OCI-LY7 (cell line): ENCODE measurements around the gene JOSD2.

Experiments
- EZH2phosphoT487 ChIP-seq: fragments of 200-600 bp; sonication (generic); IDR thresholded peaks from 2 replicates; pipeline ENCODE4 v1.6.1; 2018; ENCODE audit warnings: low read depth, borderline replicate concordance, mild to moderate bottlenecking, mixed run types, antibody characterized with exemption, low read length, moderate library complexity, mixed read lengths
- TF ChIP-seq, protein P1 (sequence below): fragments of 200-600 bp; sonication (generic); conservative IDR thresholded peaks from 2 replicates; pipeline ENCODE4 v1.5.1; 2014; ENCODE audit warnings: mild to moderate bottlenecking, antibody characterized with exemption, low read length, moderate library complexity, mixed read lengths

DNA sequence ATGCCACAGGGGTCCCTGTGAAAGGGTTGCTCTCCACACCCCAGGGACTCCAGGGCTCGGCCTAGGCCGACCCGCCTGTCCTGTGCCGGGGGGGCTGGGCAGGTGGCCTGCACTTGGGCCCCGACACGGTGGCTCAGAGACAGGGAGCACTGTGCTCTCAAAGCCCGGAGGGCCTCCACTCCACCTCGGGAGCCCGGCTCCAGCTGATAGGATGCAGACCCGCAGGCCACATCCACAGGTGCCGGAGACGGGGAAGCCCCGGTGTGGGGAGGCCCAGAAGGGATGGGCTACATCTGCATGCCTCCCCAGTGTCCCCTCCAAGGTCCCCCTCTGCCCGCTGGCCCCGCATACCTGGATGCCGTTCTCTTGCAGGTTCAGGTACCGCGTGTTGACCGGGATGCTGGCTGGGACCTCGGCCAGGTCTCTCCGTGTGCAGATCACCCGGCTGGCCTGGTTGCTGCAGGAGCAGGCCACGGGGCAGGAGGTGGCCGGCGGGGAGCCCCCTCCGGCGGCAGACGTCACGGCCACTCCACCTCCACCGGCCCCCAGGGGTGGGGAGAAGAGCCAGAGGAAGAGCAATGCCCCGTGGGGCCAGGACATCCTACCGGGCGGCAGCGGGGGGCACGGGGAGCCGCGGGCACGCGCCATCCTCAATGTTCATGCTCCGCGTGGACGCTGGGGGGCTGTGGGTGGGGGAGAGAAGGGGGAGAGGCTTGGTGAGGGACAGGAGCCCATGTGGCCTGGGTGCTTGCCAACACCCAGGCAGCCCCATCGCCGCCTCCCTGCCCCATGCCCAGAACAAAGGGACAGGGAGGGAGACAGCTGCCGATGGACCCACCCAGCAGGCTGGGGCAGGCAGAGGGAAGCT, 37.4 kb upstream of the JOSD2 start:
- TF ChIP-seq, protein P1, sequence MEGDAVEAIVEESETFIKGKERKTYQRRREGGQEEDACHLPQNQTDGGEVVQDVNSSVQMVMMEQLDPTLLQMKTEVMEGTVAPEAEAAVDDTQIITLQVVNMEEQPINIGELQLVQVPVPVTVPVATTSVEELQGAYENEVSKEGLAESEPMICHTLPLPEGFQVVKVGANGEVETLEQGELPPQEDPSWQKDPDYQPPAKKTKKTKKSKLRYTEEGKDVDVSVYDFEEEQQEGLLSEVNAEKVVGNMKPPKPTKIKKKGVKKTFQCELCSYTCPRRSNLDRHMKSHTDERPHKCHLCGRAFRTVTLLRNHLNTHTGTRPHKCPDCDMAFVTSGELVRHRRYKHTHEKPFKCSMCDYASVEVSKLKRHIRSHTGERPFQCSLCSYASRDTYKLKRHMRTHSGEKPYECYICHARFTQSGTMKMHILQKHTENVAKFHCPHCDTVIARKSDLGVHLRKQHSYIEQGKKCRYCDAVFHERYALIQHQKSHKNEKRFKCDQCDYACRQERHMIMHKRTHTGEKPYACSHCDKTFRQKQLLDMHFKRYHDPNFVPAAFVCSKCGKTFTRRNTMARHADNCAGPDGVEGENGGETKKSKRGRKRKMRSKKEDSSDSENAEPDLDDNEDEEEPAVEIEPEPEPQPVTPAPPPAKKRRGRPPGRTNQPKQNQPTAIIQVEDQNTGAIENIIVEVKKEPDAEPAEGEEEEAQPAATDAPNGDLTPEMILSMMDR, result no peak
- no peak for TF ChIP-seq EZH2phosphoT487
